Mononuclear cell (primary cell): Measurements from ENCODE around the gene TBRG4. TPM values are rescaled to one million over a fixed set of nuclear protein-coding genes. Genes with fewer than 3 reads are reported as not detected.
"Not testable (repeated sequence)": the region's sequence is repeated elsewhere in the genome, so short reads cannot be mapped to it uniquely, and the experiment has no call there.

Experiments used
- H3K27me3 ChIP-seq: 2 replicates; pipeline ENCODE4 v1.6.0; 2011; ENCODE audit warnings: low read length, control low read depth; ENCODE audit not compliant: insufficient read depth
- H3K4me1 ChIP-seq: 2 replicates; pipeline ENCODE4 v1.5.1; 2011; ENCODE audit warnings: mild to moderate bottlenecking, low read length, control low read depth; ENCODE audit not compliant: insufficient read depth
- H3K4me3 ChIP-seq: 2 replicates; pipeline ENCODE4 v1.5.1; 2011; ENCODE audit warnings: mild to moderate bottlenecking, low read length, moderate library complexity
- H3K9me3 ChIP-seq: 2 replicates; pipeline ENCODE4 v1.5.1; 2011; ENCODE audit warnings: low read depth, mild to moderate bottlenecking, control low read depth, low read length
- total RNA-seq: library from RNA; depleted of rRNA; stranded (reverse); fragments of >200 nt; gene quantifications from one replicate; pipeline ENCODE4 v1.2.3, GENCODE V29; 2012

The TBRG4 gene
- 51.9 TPM for total RNA-seq

DNA sequence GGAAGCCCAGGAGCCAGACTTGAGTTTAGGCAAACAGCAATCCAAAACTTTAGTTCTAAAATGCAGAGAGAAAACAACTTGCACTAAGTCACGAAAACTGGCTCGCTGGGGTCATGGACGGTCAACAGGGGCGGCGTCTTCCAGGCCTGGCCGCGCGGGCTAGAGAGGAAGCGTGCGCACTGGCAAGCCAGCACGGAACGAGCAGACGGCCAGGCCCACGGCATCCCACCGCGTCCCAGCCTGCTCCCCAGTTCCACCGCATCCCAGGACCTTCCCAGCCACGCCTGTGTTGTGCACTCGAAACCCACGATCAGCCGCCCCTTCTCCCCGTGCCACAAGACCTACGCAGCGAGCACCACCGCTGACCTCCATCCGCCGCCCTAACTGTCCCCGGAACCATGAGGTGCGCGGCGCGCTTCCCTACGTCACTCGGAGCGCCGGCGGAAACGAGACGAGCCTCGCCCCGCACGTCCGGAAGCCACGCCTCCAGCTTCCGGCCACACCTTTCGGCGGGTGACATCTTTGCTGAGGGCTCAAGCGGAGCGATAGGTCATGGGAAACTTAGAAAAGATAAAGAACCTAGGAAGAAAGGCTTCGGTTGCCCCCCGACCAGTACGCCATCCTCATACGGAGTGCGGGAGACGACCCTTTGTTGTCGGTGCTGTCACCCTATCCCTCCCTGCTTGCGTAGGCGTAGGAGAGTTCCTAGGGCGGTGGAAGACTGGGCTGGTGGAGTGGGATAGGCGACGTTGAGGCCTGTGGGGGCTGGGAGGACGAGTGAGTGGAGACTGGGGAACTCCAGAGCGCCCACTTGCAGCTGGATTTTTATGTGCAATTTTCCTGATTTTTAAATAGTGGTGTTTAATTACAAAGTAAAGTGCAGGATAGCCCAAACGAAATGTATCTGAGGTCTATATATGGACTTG lies at the start of gene TBRG4:
Gene TBRG4 (minus strand): TSS at position 400 of the 926 bp plus-strand sequence. CDS start 2,460 bp downstream, outside the sequence.
- Histone ChIP-seq H3K4me3 (peak within 1 kb of the TSS; percentile 55), H3K27me3 (no peaks in the 10 kb centered on the region), H3K4me1 (peaks cover 46% of the 10 kb centered on the region), H3K9me3 (no peaks in the 10 kb centered on the region)

DNA sequence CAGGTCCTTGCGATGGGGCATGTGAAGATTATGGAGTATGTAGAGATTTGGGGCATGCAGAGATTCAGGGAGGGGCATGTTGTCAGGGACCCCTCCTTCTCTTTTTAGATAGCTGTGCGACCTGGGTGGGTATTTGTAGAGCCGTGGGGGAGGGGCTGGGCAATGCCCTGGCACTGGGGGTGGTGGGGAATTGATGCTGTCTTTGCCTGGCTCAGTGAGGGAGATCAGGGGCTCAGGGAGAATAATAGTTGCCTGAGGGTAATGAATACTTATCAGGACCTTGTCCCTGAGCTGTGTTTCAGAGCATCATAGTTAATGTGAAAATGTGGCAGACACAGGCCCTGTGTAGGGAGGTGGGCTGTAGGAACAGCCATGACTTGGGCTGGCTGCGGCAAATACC lies 49.6 kb upstream of the TBRG4 start:
- no peak overlapping the region for H3K4me3 ChIP-seq
- H3K27me3 ChIP-seq = peaks cover 21% of the 10 kb centered on the region
- no peaks in the 10 kb centered on the region for H3K9me3 ChIP-seq
- H3K4me1 ChIP-seq = peaks cover 8% of the 10 kb centered on the region

DNA sequence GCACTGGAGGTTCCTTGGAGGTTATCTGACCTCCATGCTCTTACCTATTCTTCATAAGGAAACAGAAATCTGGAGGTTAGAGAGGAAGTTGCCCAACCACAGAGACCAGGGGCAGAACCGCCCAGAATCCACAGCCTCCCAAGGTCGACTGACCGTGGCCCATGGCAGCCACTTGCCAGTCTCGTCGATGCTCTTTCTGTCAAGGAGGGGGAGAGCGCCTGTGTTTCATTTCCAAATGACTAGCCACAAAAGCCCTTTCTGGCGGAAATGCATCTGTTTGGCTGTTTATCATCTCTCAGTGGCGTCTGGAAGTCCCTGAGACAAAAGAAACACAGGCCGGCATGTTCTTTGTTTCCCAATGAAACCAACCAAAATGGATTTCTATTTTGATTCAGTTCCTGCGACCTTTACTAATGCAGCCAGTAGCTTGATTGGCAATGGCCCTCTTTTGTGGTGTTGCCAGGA lies 49.0 kb upstream of the TBRG4 start:
- no peak overlapping the region for H3K4me3 ChIP-seq
- H3K4me1 ChIP-seq = peaks cover 8% of the 10 kb centered on the region
- peaks cover 21% of the 10 kb centered on the region for H3K27me3 ChIP-seq
- no peaks in the 10 kb centered on the region for H3K9me3 ChIP-seq

DNA sequence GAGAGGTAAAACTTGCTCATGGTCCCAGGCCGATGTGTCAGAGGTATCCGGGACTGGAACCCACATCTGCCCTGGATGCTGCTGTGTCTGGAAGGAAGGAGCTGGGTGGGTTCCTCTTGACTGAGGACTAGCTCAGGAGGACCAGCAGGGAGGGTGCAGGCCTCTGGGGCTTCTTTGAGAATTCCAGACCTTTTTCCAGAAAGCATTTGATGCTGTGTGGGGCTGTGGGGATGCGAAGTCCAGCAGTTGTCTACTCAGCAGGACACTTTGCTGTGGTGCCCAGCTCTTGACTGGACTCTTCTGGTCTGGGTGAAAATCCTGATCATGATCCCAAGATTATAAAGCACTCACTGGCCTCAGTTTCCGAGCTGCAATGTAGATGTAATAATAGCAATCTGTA lies 47.8 kb upstream of the TBRG4 start:
- Histone ChIP-seq H3K27me3 (peaks cover 21% of the 10 kb centered on the region), H3K9me3 (no peaks in the 10 kb centered on the region), H3K4me3 (no peak overlapping the region), H3K4me1 (peaks cover 8% of the 10 kb centered on the region)

DNA sequence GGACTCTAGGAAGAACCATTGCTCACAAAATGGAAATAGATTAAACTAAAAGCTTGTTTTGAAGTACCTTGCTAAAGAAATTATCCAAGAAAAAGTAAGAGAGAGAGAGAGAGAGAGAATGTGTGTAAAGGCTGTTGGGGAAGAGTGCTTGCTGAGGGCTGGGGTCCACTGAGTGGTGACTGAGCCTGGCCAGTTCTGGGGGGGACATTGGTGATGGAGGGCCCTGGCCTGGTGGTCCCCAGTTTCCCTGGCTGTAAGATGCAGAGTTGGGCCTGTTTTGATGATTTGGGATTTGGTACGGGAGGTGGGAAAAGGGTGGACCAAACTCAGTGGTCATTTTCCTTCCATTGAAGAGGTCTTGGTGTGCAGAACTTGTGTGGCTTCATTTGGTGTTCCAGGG lies 47.0 kb upstream of the TBRG4 start:
- peaks cover 8% of the 10 kb centered on the region for H3K4me1 ChIP-seq
- no peaks in the 10 kb centered on the region for H3K9me3 ChIP-seq
- peaks cover 21% of the 10 kb centered on the region for H3K27me3 ChIP-seq
- no peak overlapping the region for H3K4me3 ChIP-seq

DNA sequence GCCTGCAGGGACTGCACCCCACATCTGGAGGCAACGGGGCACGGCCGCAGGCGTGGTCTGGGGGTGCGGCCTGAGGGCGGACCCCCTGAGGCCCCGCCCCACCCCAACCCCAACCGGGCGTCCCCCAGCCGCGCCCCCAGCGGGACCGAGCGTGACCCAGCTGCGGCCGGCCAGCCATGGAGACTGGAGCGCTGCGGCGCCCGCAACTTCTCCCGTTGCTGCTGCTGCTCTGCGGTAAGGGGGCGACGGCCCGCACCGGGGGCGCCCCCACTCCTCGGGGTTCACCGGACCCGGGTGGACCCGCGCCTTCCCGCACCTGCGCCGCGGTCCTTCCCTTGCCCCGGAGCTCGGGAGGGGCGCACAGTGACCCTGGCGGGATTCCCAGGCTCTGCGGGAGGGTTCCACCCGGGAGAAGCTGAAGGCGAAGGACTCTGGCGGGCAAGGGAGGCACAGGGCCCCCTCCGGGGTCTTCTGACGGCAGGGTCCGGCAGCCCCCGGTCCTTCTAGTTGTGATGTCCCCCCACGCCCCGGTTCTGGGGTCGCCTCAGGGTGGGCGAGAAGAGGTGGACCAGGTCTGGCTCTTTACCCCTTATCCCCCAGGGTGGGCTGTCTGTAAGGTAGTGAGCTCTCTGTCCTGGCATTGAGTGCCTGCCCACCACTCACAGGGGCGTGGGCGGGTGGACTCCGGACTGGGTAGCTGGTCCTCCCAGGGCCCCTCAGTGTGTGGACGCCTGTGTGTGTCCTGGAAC lies 46.3 kb upstream of the TBRG4 start, which contains the start of gene RAMP3:
Gene RAMP3 (plus strand): TSS at position 139 of the 749 bp plus-strand sequence. CDS start 38 bp downstream, at position 177.
- Histone ChIP-seq H3K4me1 (peaks cover 8% of the 10 kb centered on the region), H3K27me3 (peaks cover 21% of the 10 kb centered on the region), H3K4me3 (no peak within 1 kb of the TSS), H3K9me3 (no peaks in the 10 kb centered on the region)

DNA sequence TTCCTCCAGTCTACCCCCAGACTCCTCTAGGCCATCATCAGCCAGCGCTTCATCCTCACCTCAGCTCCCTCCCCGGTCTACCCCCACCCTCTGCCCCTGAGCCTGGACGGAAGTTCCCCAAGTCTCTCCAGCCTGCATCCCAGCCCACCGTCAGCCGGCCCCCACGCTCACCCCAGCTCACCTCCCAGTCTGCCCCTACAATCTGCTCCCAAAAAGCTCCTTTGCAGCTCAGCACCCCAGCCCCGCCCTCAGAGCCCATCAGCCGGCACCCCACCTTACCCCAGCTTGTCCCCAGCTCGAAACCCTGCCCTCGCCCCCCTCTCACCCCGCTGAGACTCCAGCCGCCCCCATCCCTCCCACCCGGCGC lies 45.8 kb upstream of the TBRG4 start:
- H3K4me3 ChIP-seq = no peak overlapping the region
- H3K4me1 ChIP-seq = peaks cover 8% of the 10 kb centered on the region
- H3K9me3 ChIP-seq = no peaks in the 10 kb centered on the region
- H3K27me3 ChIP-seq = peaks cover 21% of the 10 kb centered on the region

DNA sequence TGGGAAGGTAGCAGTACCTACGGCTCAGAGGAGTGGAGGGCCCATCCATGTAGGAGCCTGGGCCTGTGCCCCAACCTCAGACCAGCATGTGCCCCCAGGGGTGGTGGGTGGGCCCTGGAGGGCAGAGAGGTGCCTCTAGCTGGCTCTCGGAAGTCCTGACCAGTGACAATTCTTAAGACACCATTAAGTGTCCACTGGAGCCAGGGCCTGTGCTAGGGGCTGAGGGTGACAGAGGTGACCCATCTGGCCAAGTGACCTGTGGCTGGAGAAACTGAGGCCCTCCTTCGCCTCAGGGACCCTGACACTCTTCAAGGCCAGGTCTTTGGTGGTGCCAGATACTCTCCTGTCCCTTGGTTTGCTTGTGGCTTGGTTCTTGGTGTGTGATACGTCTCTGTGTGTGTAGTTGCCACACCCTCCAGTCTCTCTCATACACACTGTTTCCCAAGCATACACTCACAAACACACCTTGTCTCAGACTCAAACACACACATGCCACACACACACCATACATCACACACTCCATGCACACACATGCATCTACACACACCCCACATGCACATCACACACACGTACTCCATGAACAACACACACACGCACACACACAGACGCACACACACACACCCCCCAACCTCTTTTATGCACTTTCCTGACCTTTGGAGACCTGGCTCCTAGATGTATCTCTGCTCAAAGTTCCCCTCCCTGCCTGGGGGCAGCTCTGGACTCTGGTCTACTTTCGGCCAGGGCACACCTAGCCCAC lies 45.2 kb upstream of the TBRG4 start:
- H3K4me1 ChIP-seq = peaks cover 8% of the 10 kb centered on the region
- peaks cover 21% of the 10 kb centered on the region for H3K27me3 ChIP-seq
- no peaks in the 10 kb centered on the region for H3K9me3 ChIP-seq
- H3K4me3 ChIP-seq = no peak overlapping the region

DNA sequence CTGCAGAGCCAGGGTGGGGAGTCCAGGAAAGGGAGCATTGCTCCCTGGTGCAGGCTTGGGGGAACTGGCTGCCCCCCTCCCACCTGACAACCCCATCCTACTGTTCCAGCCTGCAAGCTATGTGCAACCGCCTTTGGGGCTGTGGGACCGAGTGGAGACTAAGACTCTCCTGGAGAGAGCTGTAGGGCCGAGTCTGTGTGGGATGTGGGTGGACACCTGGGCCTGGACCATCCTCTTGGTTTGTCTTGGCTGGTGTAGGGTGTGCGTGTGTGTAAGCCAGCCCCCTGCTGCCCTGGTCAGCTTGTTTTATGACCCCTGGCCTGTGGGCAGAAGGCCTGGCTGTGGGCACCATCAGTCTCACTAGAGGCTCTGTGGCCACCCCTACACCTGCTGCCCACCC lies 44.4 kb upstream of the TBRG4 start:
- Histone ChIP-seq H3K9me3 (no peaks in the 10 kb centered on the region), H3K4me3 (no peak overlapping the region), H3K27me3 (peaks cover 21% of the 10 kb centered on the region), H3K4me1 (peaks cover 8% of the 10 kb centered on the region)

DNA sequence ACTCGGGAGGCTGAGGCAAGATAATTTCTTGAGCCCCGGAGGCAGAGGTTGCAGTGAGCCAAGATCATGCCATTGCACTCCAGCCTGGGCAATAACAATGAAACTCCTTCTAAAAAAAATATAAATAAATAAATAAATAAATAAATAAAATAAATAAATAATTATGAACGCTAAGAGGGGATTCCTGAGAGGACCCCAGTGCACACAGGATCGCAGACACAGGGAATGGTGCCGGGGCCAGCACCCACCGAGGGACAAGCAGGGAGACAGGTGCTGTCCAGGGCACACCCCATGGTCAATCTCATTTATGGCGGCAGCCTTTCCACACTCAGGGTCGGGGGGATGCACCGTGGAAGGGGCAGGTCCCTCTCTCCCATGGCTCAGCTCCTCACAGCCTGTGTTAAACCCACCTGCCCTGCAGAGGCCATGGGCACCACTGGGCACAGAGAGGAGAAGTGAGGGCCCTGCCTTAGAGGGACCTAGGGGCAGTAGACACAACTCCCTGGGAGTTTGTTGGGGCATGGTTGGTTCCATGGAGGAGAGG lies 43.9 kb upstream of the TBRG4 start:
- H3K4me3 ChIP-seq = no peak overlapping the region
- no peaks in the 10 kb centered on the region for H3K9me3 ChIP-seq
- H3K27me3 ChIP-seq = peaks cover 21% of the 10 kb centered on the region
- H3K4me1 ChIP-seq = peaks cover 3% of the 10 kb centered on the region

DNA sequence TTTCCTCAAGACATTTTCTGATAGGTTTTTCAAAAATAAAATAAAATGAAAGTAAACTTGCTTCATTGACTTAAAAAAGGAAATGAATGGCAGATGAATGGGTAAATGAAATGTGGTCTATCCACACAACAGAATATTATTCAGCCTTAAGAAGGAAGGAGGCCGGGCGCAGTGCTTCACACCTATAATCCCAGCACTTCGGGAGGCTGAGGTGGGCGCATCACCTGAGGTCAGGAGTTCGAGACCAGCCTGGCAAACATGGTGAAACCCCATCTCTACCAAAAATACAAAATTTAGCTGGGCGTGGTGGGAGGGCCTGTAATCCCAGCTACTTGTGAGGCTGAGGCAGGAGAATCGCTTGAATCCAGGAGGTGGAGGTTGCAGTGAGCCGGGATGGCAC lies 42.4 kb upstream of the TBRG4 start:
- H3K27me3 ChIP-seq = peaks cover 16% of the 10 kb centered on the region
- not testable (repeated sequence) for H3K9me3 ChIP-seq, H3K4me3 ChIP-seq, H3K4me1 ChIP-seq

DNA sequence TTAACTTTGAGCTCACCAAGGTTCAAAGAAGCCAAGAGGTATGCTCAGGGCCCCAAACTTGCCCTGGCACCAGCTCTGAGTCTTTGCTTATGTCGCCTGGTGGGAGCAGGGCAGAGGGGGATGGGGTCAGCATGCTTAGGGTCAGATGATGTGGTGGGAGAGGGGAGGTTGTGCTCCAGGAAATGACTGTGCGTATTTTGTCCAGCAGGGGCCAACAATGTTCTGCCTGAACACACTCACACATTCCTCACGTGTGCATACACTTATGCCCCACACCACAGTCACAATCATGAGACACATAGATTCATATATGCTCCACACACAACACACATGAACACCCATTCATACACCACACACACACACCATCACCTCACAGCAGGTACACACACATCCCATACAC lies 41.7 kb upstream of the TBRG4 start:
- H3K27me3 ChIP-seq = peaks cover 11% of the 10 kb centered on the region
- no peaks in the 10 kb centered on the region for H3K4me1 ChIP-seq
- H3K9me3 ChIP-seq = no peaks in the 10 kb centered on the region
- no peak overlapping the region for H3K4me3 ChIP-seq

DNA sequence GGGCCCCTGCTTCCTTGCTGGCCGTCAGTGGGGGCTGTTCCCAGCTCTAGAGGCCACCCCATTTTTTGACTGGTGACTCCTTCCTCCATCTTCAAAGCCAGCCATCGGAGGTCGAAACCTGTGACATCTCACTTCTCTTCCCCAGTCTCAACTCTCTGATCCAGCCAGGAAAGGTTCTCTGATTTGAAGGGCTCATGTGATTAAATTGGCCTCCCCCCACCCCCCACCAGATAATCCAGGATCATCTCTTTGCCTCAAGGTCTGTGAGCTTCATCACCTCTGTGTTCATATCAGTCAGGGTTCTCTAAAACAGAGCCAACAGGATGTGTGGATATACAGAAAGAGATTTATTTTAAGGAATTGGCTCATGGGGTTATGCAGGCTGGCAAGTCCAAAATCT lies 40.5 kb upstream of the TBRG4 start:
- H3K27me3 ChIP-seq = peaks cover 4% of the 10 kb centered on the region

DNA sequence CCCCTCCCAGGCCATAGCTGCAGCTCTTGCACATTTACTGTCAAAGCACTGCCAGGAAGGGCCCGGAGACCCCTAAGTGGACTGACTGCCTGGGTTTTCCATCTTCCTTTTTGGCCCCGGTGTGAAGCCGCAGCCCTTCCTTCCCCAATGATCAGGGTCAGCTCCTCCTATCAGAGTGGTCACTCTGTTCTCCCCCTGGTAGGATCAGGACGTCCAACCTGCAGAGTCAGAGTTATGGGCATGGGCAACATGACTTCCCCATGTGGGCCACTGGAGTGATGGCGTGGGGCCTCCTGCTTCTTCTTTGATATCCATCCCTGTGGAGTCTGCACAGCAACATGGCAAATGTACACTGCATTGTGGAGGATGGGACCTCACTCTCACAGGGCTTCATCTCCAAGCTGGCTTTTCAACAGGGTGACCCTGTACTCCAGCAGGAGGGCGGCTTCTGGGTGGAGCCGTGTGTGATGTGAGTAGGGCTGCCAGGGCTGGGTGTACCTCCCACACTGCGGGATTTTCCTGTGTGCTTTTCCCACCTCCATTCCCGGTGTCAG lies 39.7 kb upstream of the TBRG4 start:
- no peak overlapping the region for H3K4me3 ChIP-seq
- H3K9me3 ChIP-seq = no peaks in the 10 kb centered on the region
- H3K4me1 ChIP-seq = no peaks in the 10 kb centered on the region
- no peaks in the 10 kb centered on the region for H3K27me3 ChIP-seq

More for the DNA sequence above, 40.5 kb upstream of the TBRG4 start:
- no peaks in the 10 kb centered on the region for H3K4me1 ChIP-seq
- no peak overlapping the region for H3K4me3 ChIP-seq
- H3K9me3 ChIP-seq = no peaks in the 10 kb centered on the region
